Kidney (tissue), 14 donors: ENCODE results near the gene THSD8. TPM values are rescaled to one million over a fixed set of nuclear protein-coding genes. Genes with fewer than 3 reads are reported as not detected.
A peak's percentile ranks its signal among the peaks of the same experiment; 100 is the strongest.

ENCODE experiments used
- DNase-seq, 5 donors: peaks; one replicate each; pipeline ENCODE4 v3.0.0-alpha.2; 2013 to 2020
- FAIRE-seq: peaks from 2 replicates; lab custom pipeline; 2012; peaks lifted over from hg19 to GRCh38; lab: Jason Lieb, UNC
- H3K27ac ChIP-seq, 2 donors: one replicate each; pipeline ENCODE4 v1.7.0; 2013; ENCODE audit warnings: low read depth in 2 of 2, low read length in 2 of 2, inconsistent platforms in 1 of 2
- H3K27me3 ChIP-seq: one replicate; pipeline ENCODE4 v1.7.1; 2013; ENCODE audit warnings: low read length, inconsistent platforms; ENCODE audit not compliant: control insufficient read depth, insufficient read depth
- H3K36me3 ChIP-seq, 3 donors: one replicate each; pipeline versions ENCODE4 v1.7.0 to v1.7.1; 2013; ENCODE audit warnings: low read length in 3 of 3, control low read depth in 1 of 3, inconsistent platforms in 1 of 3; ENCODE audit not compliant: insufficient read depth in 3 of 3, control insufficient read depth in 2 of 3
- H3K4me1 ChIP-seq, 3 donors: one replicate each; pipeline versions ENCODE4 v1.7.0 to v1.7.1; 2013; ENCODE audit warnings: low read length in 3 of 3, inconsistent platforms in 1 of 3, low read depth in 1 of 3; ENCODE audit not compliant: control insufficient read depth in 2 of 3, insufficient read depth in 2 of 3
- H3K4me3 ChIP-seq, 3 donors: one replicate each; pipeline versions ENCODE4 v1.7.0 to v1.8.1; 2013; ENCODE audit warnings: low read length in 3 of 3, control low read depth in 1 of 3, inconsistent platforms in 1 of 3
- H3K9ac ChIP-seq, 3 donors: one replicate each; pipeline versions ENCODE4 v1.7.0 to v1.7.1; 2013; ENCODE audit warnings: low read length in 3 of 3, control low read depth in 1 of 3, inconsistent platforms in 1 of 3
- H3K9me3 ChIP-seq, 3 donors: one replicate each; pipeline versions ENCODE4 v1.7.0 to v1.7.1; 2013; ENCODE audit warnings: low read length in 3 of 3, control low read depth in 1 of 3, inconsistent platforms in 1 of 3; ENCODE audit not compliant: control insufficient read depth in 2 of 3, insufficient read depth in 1 of 3
- CTCF ChIP-seq: IDR thresholded peaks from 3 replicates; pipeline ENCODE4 v1.5.1; 2012; ENCODE audit warnings: mild to moderate bottlenecking, moderate library complexity, borderline replicate concordance; ENCODE audit not compliant: insufficient read depth; ENCODE audit errors: extremely low read depth
- intact Hi-C: fragments of 100-400 bp; cut with DNase I; formaldehyde crosslinking; loops from one replicate; pipeline ENCODE4 v1.11.1; 2022
- polyA plus RNA-seq: library from polyadenylated mRNA; stranded (reverse); fragments of 350-450 nt; fragmentation: Illumina TruSeq; extraction: RNeasy Lipid Tissue Mini Kit (QIAGEN cat#74804); gene quantifications from one replicate; pipeline ENCODE4 v1.2.3, GENCODE V29; 2014; ENCODE audit warnings: low read depth, low replicate concordance; ENCODE audit not compliant: insufficient read depth
- total RNA-seq: library from RNA; stranded (reverse); fragmentation: NEBNext Ultra II Directional; extraction: Animal tissue kit (Norgen Biotek cat#: 25700); gene quantifications from one replicate; pipeline ENCODE4 v1.2.1, GENCODE V29; 2021
- donor health status: control.
- donor health status: control.
- donor health status: control.
- donor health status: control.
- donor health status: control.
- donor health status: DM: yes; HTN: yes; CAD: no.
- donor health status: Normal renal cell carcinoma (clear cell type).

THSD8 gene
- total and polyA plus RNA-seq, 2 donors from 2014 or later = 3.2 to 10.0 TPM

GRCh38 chr19:12783849-12784393, 17.9 kb upstream of the THSD8 start:
- no peak for TF ChIP-seq CTCF
- Histone ChIP-seq H3K4me3 (no peak overlapping the region), H3K4me1 (peaks cover 6 to 46% (median 30%) of the 10 kb centered on the region in 3 donors), H3K9ac (peak overlapping the region in 2 of 3 donors; percentile 48 to 63), H3K9me3 (no peaks in the 10 kb centered on the region), H3K27ac (peak overlapping the region; percentile 96 to 98), H3K36me3 (no peaks in the 10 kb centered on the region), H3K27me3 (no peaks in the 10 kb centered on the region)
- no peak for FAIRE-seq
- intact Hi-C loops = no loop called here
- peak in 3 of 5 donors; percentile 50 to 93 (median 73) for DNase-seq

GRCh38 chr19:12784394-12784870, 17.4 kb upstream of the THSD8 start:
- Histone ChIP-seq H3K9me3 (no peaks in the 10 kb centered on the region), H3K27ac (peak overlapping the region; percentile 96 to 98), H3K9ac (peak overlapping the region in 2 of 3 donors; percentile 21 to 22), H3K27me3 (no peaks in the 10 kb centered on the region), H3K4me1 (peaks cover 6 to 48% (median 34%) of the 10 kb centered on the region in 3 donors), H3K36me3 (no peaks in the 10 kb centered on the region), H3K4me3 (peak overlapping the region in 2 of 3 donors; percentile 7 to 32)
- FAIRE-seq = no peak
- peak in 1 of 5 donors; percentile 34 for DNase-seq
- no peak for TF ChIP-seq CTCF
- intact Hi-C loops = no loop called here

DNA sequence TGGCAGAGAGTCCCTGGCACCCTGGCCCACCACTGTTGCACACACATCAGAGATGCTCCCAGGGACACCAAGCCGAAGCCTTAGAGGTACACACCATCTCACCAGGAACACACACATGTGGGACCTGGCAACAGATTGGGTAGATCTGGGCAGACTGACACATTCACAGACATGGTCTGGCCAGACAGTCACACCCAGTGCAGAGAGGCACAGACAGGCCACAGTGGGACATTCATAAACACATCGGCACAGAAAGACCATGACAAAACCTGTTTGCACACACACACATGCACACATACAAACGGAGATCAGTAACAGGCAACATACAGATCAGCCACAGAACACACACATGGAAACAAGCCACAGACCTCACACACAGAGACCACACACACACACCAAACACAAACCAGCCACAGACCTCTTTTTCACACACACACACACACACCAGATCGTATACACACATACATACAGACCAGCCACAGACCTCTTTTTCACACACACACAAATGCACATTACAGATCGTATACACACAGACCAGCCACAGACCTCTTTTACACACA, 16.9 kb upstream of the THSD8 start:
- TF ChIP-seq CTCF = no peak
- Histone ChIP-seq H3K27me3 (no peaks in the 10 kb centered on the region), H3K27ac (peak overlapping the region; percentile 96 to 98), H3K9ac (peak overlapping the region in 2 of 3 donors; percentile 10 to 21), H3K4me3 (peak overlapping the region in 1 of 3 donors; percentile 7), H3K36me3 (no peaks in the 10 kb centered on the region), H3K4me1 (peaks cover 6 to 48% (median 34%) of the 10 kb centered on the region in 3 donors), H3K9me3 (no peaks in the 10 kb centered on the region)
- DNase-seq = peak in 2 of 5 donors; percentile 30 to 53
- intact Hi-C loops = no loop called here
- no peak for FAIRE-seq
